Central memory CD4-positive, alpha-beta T cell (primary cell): ENCODE measurements around the gene NLRC5.
A peak's percentile ranks its signal among the peaks of the same experiment; 100 is the strongest.
"Not testable (repeated sequence)": the region's sequence is repeated elsewhere in the genome, so short reads cannot be mapped to it uniquely, and the experiment has no call there.

ENCODE experiments used
- DNase-seq: peaks from one replicate; pipeline ENCODE4 v3.0.0; 2022

Gene NLRC5

GRCh38 chr16:56984639-56985038 is 4.7 kb upstream of the NLRC5 start:
- no peak for DNase-seq

DNA sequence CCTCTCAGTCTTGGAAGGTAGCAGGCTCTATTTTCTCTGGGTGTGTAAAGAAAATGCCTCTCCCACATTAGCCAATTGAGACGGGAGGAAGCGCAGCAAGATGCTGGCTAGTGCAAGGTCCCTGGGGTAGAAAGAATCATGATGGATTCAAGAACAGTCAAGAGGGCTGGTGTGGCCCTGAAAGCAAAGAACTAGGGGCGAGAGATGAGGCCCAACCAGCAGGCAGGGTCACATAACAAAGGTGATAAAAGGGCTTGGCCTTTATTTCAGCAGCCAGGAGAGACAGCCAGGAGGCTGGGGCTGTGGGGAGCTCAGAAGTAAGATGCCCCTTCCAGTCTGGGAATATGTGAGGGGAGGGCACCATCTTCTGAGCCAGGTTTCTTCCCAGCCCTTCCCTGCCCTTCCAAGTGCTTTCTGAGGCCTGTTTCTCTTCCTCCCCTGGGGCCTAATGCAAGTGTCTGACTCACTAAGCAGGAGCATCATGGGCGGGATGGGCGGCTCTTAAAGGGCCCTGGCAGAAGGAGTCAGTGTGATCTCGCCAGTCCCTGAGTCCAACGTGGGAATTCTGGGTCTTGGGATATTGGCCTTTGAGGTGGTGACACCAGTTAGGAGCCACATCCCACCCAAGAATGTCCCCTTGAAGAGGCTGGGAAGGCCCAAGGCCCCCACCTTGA is 3.9 kb upstream of the NLRC5 start:
- no peak for DNase-seq

- no peak for DNase-seq
These were observed 3.4 kb upstream of the NLRC5 start for GRCh38 chr16:56985962-56986360.

DNA sequence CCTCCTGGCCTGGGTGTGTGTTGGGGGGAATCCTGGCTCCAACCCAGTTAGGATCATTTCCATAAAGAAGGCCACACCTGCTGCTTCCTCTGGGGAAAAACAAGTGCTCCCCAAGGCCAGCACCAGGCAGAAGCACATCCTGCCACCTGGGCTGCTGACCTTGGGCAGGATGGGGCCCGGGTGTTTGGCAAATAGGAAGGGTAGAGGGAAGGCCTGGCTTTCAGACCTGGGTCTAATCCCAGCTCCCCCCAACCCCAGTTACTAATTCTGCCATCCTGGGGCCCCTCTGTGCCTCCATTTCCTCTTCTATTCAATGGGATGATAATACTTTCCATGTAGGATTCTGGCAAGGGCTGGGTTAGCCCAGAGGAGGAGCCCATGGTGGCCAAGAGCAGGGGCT is 3.0 kb upstream of the NLRC5 start:
- no peak for DNase-seq

GRCh38 chr16:56986908-56987307 is 2.4 kb upstream of the NLRC5 start:
- DNase-seq, result not testable (repeated sequence)

DNA sequence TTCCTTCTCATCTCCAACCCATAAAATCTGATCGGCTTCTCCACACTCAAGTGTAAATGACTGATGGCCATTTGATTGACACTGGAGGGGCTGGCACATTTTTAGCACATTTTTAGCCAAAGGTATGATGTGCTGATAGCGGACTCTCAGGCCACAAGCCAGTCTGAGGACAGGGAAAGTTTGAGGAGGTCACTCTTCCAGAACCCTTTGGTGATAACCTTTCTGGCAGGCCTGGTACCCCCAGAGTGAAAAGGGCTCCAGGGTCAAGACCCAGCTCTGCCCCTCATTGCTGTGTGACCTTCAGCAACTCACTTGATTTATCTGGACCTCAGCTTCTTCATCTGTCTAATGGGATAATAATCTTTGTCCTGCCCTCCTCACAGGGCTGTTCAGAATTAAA is 1.7 kb upstream of the NLRC5 start:
- DNase-seq, result no peak

- DNase-seq, result no peak
These were observed 1.0 kb upstream of the NLRC5 start for GRCh38 chr16:56988161-56988947.

- DNase-seq, result peak; percentile 16
These were observed 631 bp downstream of the NLRC5 start for GRCh38 chr16:56989988-56990387.

- DNase-seq, result peak; percentile 16
These were observed 1.3 kb downstream of the NLRC5 start for GRCh38 chr16:56990407-56991286.

DNA sequence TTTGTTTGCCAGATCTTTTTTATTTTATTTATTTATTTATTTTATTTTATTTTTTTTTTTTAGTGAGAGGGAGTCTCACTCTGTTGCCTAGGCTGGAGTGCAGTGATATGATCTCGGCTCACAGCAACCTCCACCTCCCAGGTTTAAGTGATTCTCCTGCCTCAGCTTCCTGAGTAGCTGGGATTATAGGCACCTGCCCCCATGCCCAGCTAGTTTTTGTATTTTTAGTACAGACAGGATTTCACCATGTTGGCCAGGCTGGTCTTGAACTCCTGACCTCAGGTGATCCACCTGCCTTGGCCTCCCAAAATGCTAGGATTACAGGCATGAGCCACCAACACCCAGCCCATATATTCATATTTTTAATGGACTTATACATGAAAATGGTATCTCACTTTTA is 3.1 kb downstream of the NLRC5 start:
- not testable (repeated sequence) for DNase-seq

GRCh38 chr16:56993204-56993603 is 3.8 kb downstream of the NLRC5 start:
- DNase-seq, result no peak

DNA sequence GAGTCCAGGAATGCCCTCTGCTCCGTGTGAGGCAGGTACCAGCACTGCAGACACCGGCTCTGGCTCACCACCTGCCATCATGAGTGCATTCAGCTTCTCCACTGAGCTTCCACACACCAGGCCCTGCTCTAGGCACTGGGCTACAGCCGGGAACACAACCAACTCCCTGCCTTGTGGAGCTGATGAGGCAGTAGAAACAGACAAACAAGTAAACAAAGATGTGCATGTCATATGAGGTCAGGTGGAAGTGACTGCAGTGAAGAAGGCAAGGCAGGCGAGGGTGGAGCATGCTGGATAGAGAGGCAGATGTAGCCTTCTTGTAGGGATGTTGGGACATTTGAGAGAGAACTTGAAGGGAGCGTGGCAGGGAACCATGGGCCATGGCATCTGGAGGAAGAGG is 5.0 kb downstream of the NLRC5 start:
- DNase-seq, result no peak

GRCh38 chr16:56995136-56995805 is 5.9 kb downstream of the NLRC5 start:
- no peak for DNase-seq

GRCh38 chr16:56997264-56997663 is 7.9 kb downstream of the NLRC5 start:
- no peak for DNase-seq

- DNase-seq, result no peak
These were observed 8.6 kb downstream of the NLRC5 start for GRCh38 chr16:56997931-56998330.

- no peak for DNase-seq
These were observed 9.0 kb downstream of the NLRC5 start for GRCh38 chr16:56998352-56998751.

DNA sequence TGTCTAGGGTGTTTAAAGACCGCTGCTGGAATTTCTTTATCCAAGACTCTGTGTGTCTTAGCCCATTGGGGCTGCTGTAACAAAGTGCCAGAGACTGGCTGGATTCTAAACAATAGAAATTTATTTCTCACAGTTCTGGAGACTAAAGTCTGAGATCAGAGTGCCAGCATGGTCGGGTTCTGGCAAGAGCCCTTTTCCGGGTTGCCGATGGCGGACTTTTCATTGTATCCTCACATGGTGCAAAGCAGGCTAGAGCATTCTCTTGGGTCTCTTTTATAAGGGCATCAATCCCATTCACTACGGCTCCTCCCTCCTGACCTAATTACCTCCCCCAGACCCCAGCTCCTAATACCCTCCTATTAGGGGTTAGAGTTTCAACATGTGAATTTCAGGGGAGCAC is 9.5 kb downstream of the NLRC5 start:
- DNase-seq, result no peak

DNA sequence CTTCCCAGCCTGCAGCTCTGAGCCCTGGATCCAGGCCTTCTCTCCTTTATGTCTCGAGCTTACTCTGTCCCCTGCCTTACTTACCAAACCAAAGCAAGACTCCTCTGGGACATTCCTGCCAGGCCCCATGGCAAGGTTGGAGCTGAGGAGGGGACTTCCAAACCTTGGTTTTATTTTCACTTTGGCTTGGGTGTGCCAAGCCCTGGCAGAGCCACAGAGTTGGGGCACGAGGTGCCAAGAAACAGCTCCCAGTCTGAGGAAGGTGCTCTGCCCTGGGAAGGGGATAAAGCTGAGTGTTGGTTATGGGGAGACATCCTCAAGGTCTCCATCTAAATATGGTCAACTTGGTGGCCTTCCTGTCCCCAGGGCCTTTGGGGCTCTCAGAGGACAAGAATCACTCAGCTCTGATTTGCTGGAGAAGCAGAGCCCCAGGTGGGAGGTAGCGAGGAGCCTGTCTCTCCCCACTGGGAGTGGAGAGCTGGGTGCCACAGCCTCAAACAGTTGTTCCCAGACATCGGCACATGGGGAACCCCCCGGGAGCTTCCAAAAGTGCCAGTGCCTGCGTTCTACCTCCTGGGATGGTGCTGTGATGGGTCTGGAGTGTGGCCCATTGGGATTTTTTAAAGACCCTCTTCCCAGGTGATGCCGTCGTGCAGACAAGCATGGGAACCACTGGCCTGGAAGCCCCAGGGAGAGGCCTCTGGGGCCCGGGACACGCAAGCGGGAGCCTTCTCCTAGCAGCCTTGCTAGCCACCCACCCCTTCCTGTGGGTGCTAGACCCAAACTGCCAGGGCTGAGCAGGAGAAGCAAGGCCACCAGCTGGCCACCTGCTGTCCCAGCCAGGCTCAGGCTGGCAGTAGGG is 10.3 kb downstream of the NLRC5 start:
- peak; percentile 61 for DNase-seq

DNA sequence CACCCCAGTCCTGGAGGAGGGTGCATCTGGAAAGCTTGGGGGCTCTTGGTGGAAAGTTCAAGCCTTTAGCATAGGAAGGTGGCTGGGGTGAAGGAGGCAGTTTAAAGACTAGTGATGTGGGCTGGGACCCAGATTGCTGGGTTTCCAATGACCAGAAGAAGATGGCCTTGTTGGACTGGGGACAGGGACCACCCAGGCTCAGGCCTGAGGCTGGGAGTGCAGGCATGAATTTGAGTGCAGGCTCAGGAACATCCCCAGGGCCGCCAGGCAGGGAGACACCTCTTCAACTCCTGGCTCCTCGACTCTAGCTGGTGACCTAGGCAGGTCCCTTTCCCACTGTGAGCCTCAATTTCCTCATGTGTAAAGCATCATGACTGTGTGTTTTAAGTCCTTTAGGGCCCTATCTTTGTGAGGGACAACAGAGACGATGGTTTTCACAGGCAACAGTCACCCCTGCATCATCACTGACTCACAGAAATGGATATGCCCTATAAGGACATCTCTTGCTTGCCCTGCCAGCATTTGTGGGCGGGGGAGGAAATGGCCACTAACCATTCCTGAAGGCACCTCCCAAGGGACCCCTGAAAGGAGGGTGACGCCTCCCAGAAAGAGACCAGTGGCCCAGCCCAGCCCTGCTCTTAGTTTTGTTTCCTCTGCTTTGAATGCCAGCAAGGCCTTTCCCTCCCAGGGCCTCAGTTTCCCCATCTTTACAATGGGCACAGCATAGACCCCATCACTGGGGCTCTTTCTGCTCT is 11.1 kb downstream of the NLRC5 start:
- DNase-seq, result no peak

- no peak for DNase-seq
These were observed 11.8 kb downstream of the NLRC5 start for GRCh38 chr16:57001026-57001679.
